Activated naive CD8-positive, alpha-beta T cell treated with anti-CD3 and anti-CD28 coated beads for 36 hours (primary cell): ENCODE data around the gene SETD7. TPM values are rescaled to one million over a fixed set of nuclear protein-coding genes. Genes with fewer than 3 reads are reported as not detected.
A peak's percentile ranks its signal among the peaks of the same experiment; 100 is the strongest.

ENCODE experiments used
- DNase-seq: peaks from one replicate; pipeline ENCODE4 v3.0.0; 2021
- H3K27ac Mint-ChIP-seq: one replicate; pipeline ENCODE4 v1.8.0; 2022; ENCODE audit warnings: mild to moderate bottlenecking, moderate library complexity, mixed read lengths
- H3K27me3 Mint-ChIP-seq: one replicate; pipeline ENCODE4 v1.8.0; 2022; ENCODE audit warnings: mild to moderate bottlenecking, mixed read lengths
- H3K36me3 Mint-ChIP-seq: one replicate; pipeline ENCODE4 v1.8.0; 2021; ENCODE audit warnings: mild to moderate bottlenecking, mixed read lengths
- H3K4me1 Mint-ChIP-seq: one replicate; pipeline ENCODE4 v1.8.0; 2021; ENCODE audit warnings: mixed read lengths
- H3K4me3 Mint-ChIP-seq: one replicate; pipeline ENCODE4 v1.8.0; 2022; ENCODE audit warnings: mild to moderate bottlenecking, moderate library complexity, mixed read lengths
- H3K9me3 Mint-ChIP-seq: one replicate; pipeline ENCODE4 v1.8.0; 2022; ENCODE audit warnings: mixed read lengths
- total RNA-seq, 2 experiments: library from RNA; stranded (reverse); gene quantifications; one replicate each; pipeline ENCODE4 v1.2.3, GENCODE V29; 2021

SETD7 gene
- total RNA-seq, 2 experiments from 2014 or later: 12.2 to 14.1 TPM

GRCh38 chr4:139559687-139560086 lies 3.7 kb upstream of the SETD7 start:
- Mint-ChIP-seq H3K36me3 (peaks cover 4% of the 10 kb centered on the region), H3K4me3 (no peak overlapping the region), H3K4me1 (peaks cover 37% of the 10 kb centered on the region), H3K27ac (no peak overlapping the region), H3K9me3 (no peaks in the 10 kb centered on the region), H3K27me3 (peaks cover 15% of the 10 kb centered on the region)
- DNase-seq: no peak

- Mint-ChIP-seq H3K27me3 (peaks cover 15% of the 10 kb centered on the region), H3K36me3 (peaks cover 4% of the 10 kb centered on the region), H3K27ac (peak overlapping the region; percentile 1), H3K9me3 (no peaks in the 10 kb centered on the region), H3K4me3 (no peak overlapping the region), H3K4me1 (peaks cover 38% of the 10 kb centered on the region)
- no peak for DNase-seq
Measured at GRCh38 chr4:139559089-139559479, 3.1 kb upstream of the SETD7 start.

GRCh38 chr4:139558235-139559088 lies 2.4 kb upstream of the SETD7 start:
- H3K4me3 Mint-ChIP-seq: no peak overlapping the region
- peaks cover 15% of the 10 kb centered on the region for H3K27me3 Mint-ChIP-seq
- peak overlapping the region; percentile 95 for H3K27ac Mint-ChIP-seq
- H3K36me3 Mint-ChIP-seq: peaks cover 4% of the 10 kb centered on the region
- no peaks in the 10 kb centered on the region for H3K9me3 Mint-ChIP-seq
- peaks cover 43% of the 10 kb centered on the region for H3K4me1 Mint-ChIP-seq
- DNase-seq: no peak

- Mint-ChIP-seq H3K27me3 (peaks cover 15% of the 10 kb centered on the region), H3K27ac (peak overlapping the region; percentile 95), H3K4me3 (peak overlapping the region; percentile 97), H3K4me1 (peaks cover 47% of the 10 kb centered on the region), H3K9me3 (no peaks in the 10 kb centered on the region), H3K36me3 (peaks cover 7% of the 10 kb centered on the region)
- no peak for DNase-seq
Measured at GRCh38 chr4:139557556-139558110, 1.6 kb upstream of the SETD7 start.

GRCh38 chr4:139556724-139557555 lies 921 bp upstream of the SETD7 start:
- Mint-ChIP-seq H3K4me3 (peak overlapping the region; percentile 97), H3K4me1 (peaks cover 47% of the 10 kb centered on the region), H3K36me3 (peaks cover 7% of the 10 kb centered on the region), H3K27ac (peak overlapping the region; percentile 95), H3K27me3 (peaks cover 15% of the 10 kb centered on the region), H3K9me3 (no peaks in the 10 kb centered on the region)
- peak; percentile 62 for DNase-seq

- Mint-ChIP-seq H3K36me3 (peaks cover 7% of the 10 kb centered on the region), H3K4me3 (peak overlapping the region; percentile 97), H3K9me3 (no peaks in the 10 kb centered on the region), H3K27me3 (peaks cover 15% of the 10 kb centered on the region), H3K4me1 (peaks cover 48% of the 10 kb centered on the region), H3K27ac (peak overlapping the region; percentile 95)
- DNase-seq: no peak
Measured at GRCh38 chr4:139555705-139556070, 331 bp downstream of the SETD7 start.

- peaks cover 7% of the 10 kb centered on the region for H3K36me3 Mint-ChIP-seq
- peaks cover 46% of the 10 kb centered on the region for H3K4me1 Mint-ChIP-seq
- H3K4me3 Mint-ChIP-seq: peak overlapping the region; percentile 93
- peak; percentile 80 for DNase-seq
- H3K9me3 Mint-ChIP-seq: no peaks in the 10 kb centered on the region
- peak overlapping the region; percentile 91 for H3K27ac Mint-ChIP-seq
- H3K27me3 Mint-ChIP-seq: peaks cover 15% of the 10 kb centered on the region
Measured at GRCh38 chr4:139554893-139555704, 920 bp downstream of the SETD7 start.

GRCh38 chr4:139554642-139554892 lies 1.5 kb downstream of the SETD7 start:
- H3K4me3 Mint-ChIP-seq: peak overlapping the region; percentile 93
- peaks cover 42% of the 10 kb centered on the region for H3K4me1 Mint-ChIP-seq
- H3K27me3 Mint-ChIP-seq: peaks cover 15% of the 10 kb centered on the region
- H3K27ac Mint-ChIP-seq: peak overlapping the region; percentile 91
- peaks cover 7% of the 10 kb centered on the region for H3K36me3 Mint-ChIP-seq
- DNase-seq: no peak
- no peaks in the 10 kb centered on the region for H3K9me3 Mint-ChIP-seq

- no peak overlapping the region for H3K27ac Mint-ChIP-seq
- no peak for DNase-seq
- peak overlapping the region; percentile 93 for H3K4me3 Mint-ChIP-seq
- peaks cover 13% of the 10 kb centered on the region for H3K27me3 Mint-ChIP-seq
- H3K4me1 Mint-ChIP-seq: peaks cover 42% of the 10 kb centered on the region
- H3K36me3 Mint-ChIP-seq: peaks cover 7% of the 10 kb centered on the region
- no peaks in the 10 kb centered on the region for H3K9me3 Mint-ChIP-seq
Measured at GRCh38 chr4:139553751-139554641, 2.0 kb downstream of the SETD7 start.

GRCh38 chr4:139552517-139553307 lies 3.3 kb downstream of the SETD7 start:
- Mint-ChIP-seq H3K27ac (no peak overlapping the region), H3K4me1 (peaks cover 32% of the 10 kb centered on the region), H3K36me3 (peaks cover 7% of the 10 kb centered on the region), H3K4me3 (no peak overlapping the region), H3K27me3 (peaks cover 9% of the 10 kb centered on the region), H3K9me3 (no peaks in the 10 kb centered on the region)
- no peak for DNase-seq

- H3K4me3 Mint-ChIP-seq: no peak overlapping the region
- peaks cover 22% of the 10 kb centered on the region for H3K4me1 Mint-ChIP-seq
- no peaks in the 10 kb centered on the region for H3K27me3 Mint-ChIP-seq
- H3K27ac Mint-ChIP-seq: no peak overlapping the region
- DNase-seq: no peak
- H3K36me3 Mint-ChIP-seq: peaks cover 16% of the 10 kb centered on the region
- no peaks in the 10 kb centered on the region for H3K9me3 Mint-ChIP-seq
Measured at GRCh38 chr4:139550724-139551429, 5.1 kb downstream of the SETD7 start.

GRCh38 chr4:139547979-139548378 lies 8.0 kb downstream of the SETD7 start:
- no peak for DNase-seq
- peaks cover 9% of the 10 kb centered on the region for H3K4me1 Mint-ChIP-seq
- no peaks in the 10 kb centered on the region for H3K9me3 Mint-ChIP-seq
- no peak overlapping the region for H3K27ac Mint-ChIP-seq
- no peak overlapping the region for H3K4me3 Mint-ChIP-seq
- H3K36me3 Mint-ChIP-seq: peaks cover 19% of the 10 kb centered on the region
- H3K27me3 Mint-ChIP-seq: no peaks in the 10 kb centered on the region

- H3K4me3 Mint-ChIP-seq: no peak overlapping the region
- DNase-seq: no peak
- peaks cover 23% of the 10 kb centered on the region for H3K36me3 Mint-ChIP-seq
- H3K27ac Mint-ChIP-seq: no peak overlapping the region
- H3K9me3 Mint-ChIP-seq: no peaks in the 10 kb centered on the region
- H3K27me3 Mint-ChIP-seq: no peaks in the 10 kb centered on the region
- H3K4me1 Mint-ChIP-seq: no peaks in the 10 kb centered on the region
Measured at GRCh38 chr4:139540632-139541031, 15.4 kb downstream of the SETD7 start.
